Tibial artery (tissue), 4 donors: ENCODE measurements around the gene PCDH15.

Experiments
- DNase-seq, 2 donors: peaks; one replicate each; pipeline ENCODE4 v3.0.0-alpha.2; 2019
- H3K27ac ChIP-seq, 2 donors: fragments of 200-600 bp; sonication (generic) in 1 of 2; 1 replicate in 1 of 2; 2 replicates in 1 of 2; pipeline ENCODE4 v1.5.1; 2018 to 2019; ENCODE audit warnings: mild to moderate bottlenecking in 1 of 2
- H3K27me3 ChIP-seq, 2 donors: fragments of 200-600 bp; sonication (generic) in 1 of 2; one replicate each; pipeline versions ENCODE4 v1.5.1 to v1.6.0; 2016 to 2019
- H3K36me3 ChIP-seq, 3 donors: fragments of 200-600 bp; sonication (generic) in 2 of 3; one replicate each; pipeline ENCODE4 v1.5.1; 2016 to 2019; ENCODE audit warnings: mild to moderate bottlenecking in 2 of 3
- H3K4me1 ChIP-seq, 4 donors: fragments of 200-600 bp; sonication (generic) in 2 of 4; 1 replicate in 3 of 4; 2 replicates in 1 of 4; pipeline ENCODE4 v1.5.1; 2016 to 2019
- H3K4me3 ChIP-seq, 2 donors: fragments of 200-600 bp; sonication (generic) in 1 of 2; 1 replicate in 1 of 2; 2 replicates in 1 of 2; pipeline ENCODE4 v1.5.1; 2018 to 2019; ENCODE audit warnings: mild to moderate bottlenecking in 2 of 2
- H3K9me3 ChIP-seq, 3 donors: fragments of 200-600 bp; sonication (generic) in 1 of 3; one replicate each; pipeline ENCODE4 v1.5.1; 2016 to 2019
- intact Hi-C: fragments of 100-400 bp; cut with DNase I; formaldehyde crosslinking; loops from one replicate; pipeline ENCODE4 v1.15.0; 2023; ENCODE audit warnings: low total_unique reads
- TF ChIP-seq, protein P1 (sequence below), 2 experiments: fragments of 200-600 bp in 1 of 2; fragments of 450-650 bp in 1 of 2; IDR thresholded peaks; one replicate each; pipeline ENCODE4 v1.5.1; 2017 to 2019; ENCODE audit warnings: antibody characterized with exemption in 2 of 2, mild to moderate bottlenecking in 1 of 2, moderate library complexity in 1 of 2

PCDH15 gene

DNA sequence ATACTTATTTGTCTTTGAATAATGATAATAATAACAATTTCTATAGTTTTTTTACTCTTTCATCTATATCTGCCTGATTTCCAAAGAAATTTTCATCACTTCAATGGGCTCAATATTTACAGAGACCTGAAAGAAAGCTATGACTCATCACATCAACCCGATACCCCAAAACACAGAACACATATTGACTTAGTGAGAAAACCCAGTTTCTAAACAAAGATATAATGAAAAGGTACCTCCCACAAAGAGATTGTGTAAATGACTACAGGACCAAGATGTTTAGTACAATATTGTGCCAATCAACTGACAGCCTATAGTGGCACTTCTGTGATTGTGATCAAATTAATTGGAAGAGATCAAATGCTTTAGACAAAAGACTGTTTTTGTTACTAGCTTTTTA is 133.9 kb downstream of the PCDH15 start:
- Histone ChIP-seq H3K36me3 (no peaks in the 10 kb centered on the region), H3K4me3 (no peak overlapping the region), H3K27ac (no peak overlapping the region), H3K27me3 (no peaks in the 10 kb centered on the region), H3K9me3 (no peaks in the 10 kb centered on the region), H3K4me1 (no peaks in the 10 kb centered on the region)
- DNase-seq: no peak
- intact Hi-C loops: no loop called here
- TF ChIP-seq, protein P1, sequence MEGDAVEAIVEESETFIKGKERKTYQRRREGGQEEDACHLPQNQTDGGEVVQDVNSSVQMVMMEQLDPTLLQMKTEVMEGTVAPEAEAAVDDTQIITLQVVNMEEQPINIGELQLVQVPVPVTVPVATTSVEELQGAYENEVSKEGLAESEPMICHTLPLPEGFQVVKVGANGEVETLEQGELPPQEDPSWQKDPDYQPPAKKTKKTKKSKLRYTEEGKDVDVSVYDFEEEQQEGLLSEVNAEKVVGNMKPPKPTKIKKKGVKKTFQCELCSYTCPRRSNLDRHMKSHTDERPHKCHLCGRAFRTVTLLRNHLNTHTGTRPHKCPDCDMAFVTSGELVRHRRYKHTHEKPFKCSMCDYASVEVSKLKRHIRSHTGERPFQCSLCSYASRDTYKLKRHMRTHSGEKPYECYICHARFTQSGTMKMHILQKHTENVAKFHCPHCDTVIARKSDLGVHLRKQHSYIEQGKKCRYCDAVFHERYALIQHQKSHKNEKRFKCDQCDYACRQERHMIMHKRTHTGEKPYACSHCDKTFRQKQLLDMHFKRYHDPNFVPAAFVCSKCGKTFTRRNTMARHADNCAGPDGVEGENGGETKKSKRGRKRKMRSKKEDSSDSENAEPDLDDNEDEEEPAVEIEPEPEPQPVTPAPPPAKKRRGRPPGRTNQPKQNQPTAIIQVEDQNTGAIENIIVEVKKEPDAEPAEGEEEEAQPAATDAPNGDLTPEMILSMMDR (IDR thresholded peaks at IDR 0.05): no peak

- no peaks in the 10 kb centered on the region for H3K9me3 ChIP-seq
- no peak overlapping the region for H3K27ac ChIP-seq
- H3K4me3 ChIP-seq: no peak overlapping the region
- no peaks in the 10 kb centered on the region for H3K4me1 ChIP-seq
- DNase-seq: no peak
- no peaks in the 10 kb centered on the region for H3K36me3 ChIP-seq
- TF ChIP-seq, protein P1 (IDR thresholded peaks at IDR 0.05): no peak
- intact Hi-C loops: no loop called here
- no peaks in the 10 kb centered on the region for H3K27me3 ChIP-seq
These were observed 134.8 kb downstream of the PCDH15 start for GRCh38 chr10:54666192-54666591.

- TF ChIP-seq, protein P1 (IDR thresholded peaks at IDR 0.05): no peak
- Histone ChIP-seq H3K4me1 (no peaks in the 10 kb centered on the region), H3K9me3 (no peaks in the 10 kb centered on the region), H3K27ac (no peak overlapping the region), H3K4me3 (no peak overlapping the region), H3K36me3 (no peaks in the 10 kb centered on the region), H3K27me3 (no peaks in the 10 kb centered on the region)
- no peak for DNase-seq
- intact Hi-C loops: no loop called here
These were observed 135.9 kb downstream of the PCDH15 start for GRCh38 chr10:54665095-54665494.

DNA sequence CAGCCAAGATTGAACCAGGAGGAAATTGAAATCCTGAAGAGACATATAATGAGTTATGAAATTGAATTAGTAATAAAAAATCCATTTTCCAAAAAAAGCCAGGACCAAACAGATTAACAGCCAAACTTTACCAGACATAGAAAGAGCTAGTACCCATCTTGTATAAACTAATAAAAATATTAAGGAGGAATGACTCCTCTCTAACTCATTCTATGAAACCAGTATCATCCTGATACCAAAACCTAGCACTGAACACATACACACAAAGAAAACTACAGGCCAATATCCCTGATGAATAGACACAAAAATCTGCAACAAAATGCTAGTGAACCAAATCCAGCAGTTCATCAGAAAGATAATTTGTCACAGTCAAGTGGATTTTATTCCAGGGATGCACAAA is 140.6 kb downstream of the PCDH15 start:
- Histone ChIP-seq H3K4me3 (no peak overlapping the region), H3K4me1 (no peaks in the 10 kb centered on the region), H3K9me3 (no peaks in the 10 kb centered on the region), H3K36me3 (no peaks in the 10 kb centered on the region), H3K27ac (no peak overlapping the region), H3K27me3 (no peaks in the 10 kb centered on the region)
- intact Hi-C loops: no loop called here
- TF ChIP-seq, protein P1 (IDR thresholded peaks at IDR 0.05): no peak
- DNase-seq: no peak

DNA sequence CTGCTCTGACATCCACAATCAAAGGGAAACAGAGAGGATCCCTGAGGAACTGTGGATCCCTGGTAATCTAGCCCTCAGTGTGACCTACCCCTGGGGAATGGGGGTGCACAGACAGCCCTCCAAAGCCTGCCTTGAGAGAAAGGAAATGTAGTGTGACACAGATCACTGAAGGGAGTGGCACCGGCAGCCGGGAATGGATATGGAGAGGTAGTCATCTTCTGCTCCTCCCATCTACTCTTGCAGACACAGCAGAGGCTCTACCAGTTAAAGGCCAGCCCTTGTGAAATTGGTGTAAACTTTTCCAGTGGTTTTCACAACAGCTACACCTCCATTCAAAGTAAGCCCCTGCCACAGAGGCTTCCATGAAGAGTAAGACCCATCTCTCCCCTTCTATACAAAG is 144.4 kb downstream of the PCDH15 start:
- TF ChIP-seq, protein P1 (IDR thresholded peaks at IDR 0.05): no peak
- intact Hi-C loops: no loop called here
- Histone ChIP-seq H3K4me3 (no peak overlapping the region), H3K27ac (no peak overlapping the region), H3K9me3 (no peaks in the 10 kb centered on the region), H3K36me3 (no peaks in the 10 kb centered on the region), H3K27me3 (no peaks in the 10 kb centered on the region), H3K4me1 (no peaks in the 10 kb centered on the region)
- DNase-seq: no peak

DNA sequence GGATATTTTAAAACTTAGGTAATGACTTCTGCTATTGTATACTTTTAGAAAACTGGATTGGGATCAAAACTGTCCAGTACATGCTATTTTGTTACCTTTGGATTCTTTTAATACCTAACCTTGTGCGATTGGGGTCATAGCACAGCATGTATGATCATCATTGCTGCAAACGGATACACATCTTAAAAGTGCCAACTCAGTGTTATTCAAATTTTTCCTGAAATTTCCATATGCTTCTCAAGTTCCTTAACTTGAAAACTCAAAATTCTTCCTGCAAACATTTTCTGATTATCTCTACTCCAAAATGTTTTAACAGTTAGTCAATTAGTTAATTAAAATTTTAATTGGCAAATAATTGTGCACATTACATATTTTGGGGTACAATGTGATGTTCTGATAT is 147.5 kb downstream of the PCDH15 start:
- Histone ChIP-seq H3K9me3 (no peaks in the 10 kb centered on the region), H3K4me3 (no peak overlapping the region), H3K36me3 (no peaks in the 10 kb centered on the region), H3K27me3 (no peaks in the 10 kb centered on the region), H3K27ac (no peak overlapping the region), H3K4me1 (no peaks in the 10 kb centered on the region)
- no peak for DNase-seq
- TF ChIP-seq, protein P1 (IDR thresholded peaks at IDR 0.05): no peak
- intact Hi-C loops: no loop called here
